DOHH2 (cell line): ENCODE measurements around the gene UBE2R2.
A peak's percentile ranks its signal among the peaks of the same experiment; 100 is the strongest.

ENCODE experiments used
- H3F3A ChIP-seq: fragments of 200-600 bp; sonication (generic), shearing (Covaris generic); 2 replicates; pipeline ENCODE4 v1.6.0; 2016; ENCODE audit warnings: antibody characterized with exemption, mild to moderate bottlenecking; ENCODE audit not compliant: control insufficient read depth, insufficient read depth
- H3K27ac ChIP-seq: fragments of 200-600 bp; sonication (generic); 2 replicates; pipeline ENCODE4 v1.5.1; 2014; ENCODE audit warnings: low read depth, mild to moderate bottlenecking, low read length, moderate library complexity
- H3K27me3 ChIP-seq: fragments of 200-600 bp; sonication (generic); 2 replicates; pipeline ENCODE4 v1.6.1; 2014; ENCODE audit warnings: mild to moderate bottlenecking, low read length, mixed read lengths; ENCODE audit not compliant: control insufficient read depth
- H3K36me3 ChIP-seq: fragments of 200-600 bp; sonication (generic); 2 replicates; pipeline ENCODE4 v1.6.1; 2014; ENCODE audit warnings: mild to moderate bottlenecking, low read length, moderate library complexity, mixed read lengths; ENCODE audit not compliant: control insufficient read depth
- H3K4me1 ChIP-seq: fragments of 200-600 bp; sonication (generic); 2 replicates; pipeline ENCODE4 v1.6.1; 2014; ENCODE audit warnings: mild to moderate bottlenecking, low read length, mixed read lengths; ENCODE audit not compliant: control insufficient read depth
- H3K4me2 ChIP-seq: fragments of 200-600 bp; sonication (generic); 2 replicates; pipeline ENCODE4 v1.6.0; 2014; ENCODE audit warnings: mild to moderate bottlenecking, low read length, moderate library complexity
- H3K4me3 ChIP-seq: fragments of 200-600 bp; sonication (generic); 2 replicates; pipeline ENCODE4 v1.5.1; 2014; ENCODE audit warnings: mild to moderate bottlenecking, low read length, mixed read lengths
- H3K79me2 ChIP-seq: fragments of 200-600 bp; sonication (generic); 2 replicates; pipeline ENCODE4 v1.6.1; 2014; ENCODE audit warnings: mild to moderate bottlenecking, low read length, mixed read lengths; ENCODE audit not compliant: control insufficient read depth
- H3K9me2 ChIP-seq: fragments of 200-600 bp; sonication (generic); replicated peaks from 2 replicates; pipeline ENCODE4 v1.6.1; 2014; ENCODE audit warnings: mild to moderate bottlenecking, low read length, mixed read lengths; ENCODE audit not compliant: control insufficient read depth
- H3K9me3 ChIP-seq: fragments of 200-600 bp; sonication (generic); 2 replicates; pipeline ENCODE4 v1.6.1; 2014; ENCODE audit warnings: antibody characterized with exemption, low read length, mixed read lengths; ENCODE audit not compliant: control insufficient read depth, insufficient read depth
- H4K20me1 ChIP-seq: fragments of 200-600 bp; sonication (generic); 2 replicates; pipeline ENCODE4 v1.6.0; 2014; ENCODE audit warnings: low read depth, mild to moderate bottlenecking, antibody characterized with exemption, low read length, moderate library complexity; ENCODE audit not compliant: control insufficient read depth, insufficient read depth
- CTCF ChIP-seq: fragments of 200-600 bp; sonication (generic); IDR thresholded peaks from one replicate; pipeline ENCODE4 v1.5.1; 2014; ENCODE audit warnings: antibody characterized with exemption, mild to moderate bottlenecking, low read depth, low read length; ENCODE audit not compliant: poor library complexity, severe bottlenecking
- EZH2phosphoT487 ChIP-seq: fragments of 200-600 bp; sonication (generic); IDR thresholded peaks from 2 replicates; pipeline ENCODE4 v1.6.1; 2017; ENCODE audit warnings: borderline replicate concordance, mild to moderate bottlenecking, antibody characterized with exemption, low read length, moderate library complexity, mixed read lengths

Gene UBE2R2

GRCh38 chr9:33917036-33917435, 100.1 kb downstream of the UBE2R2 start:
- Histone ChIP-seq H3K27ac (no peak overlapping the region), H4K20me1 (no peaks in the 10 kb centered on the region), H3K4me2 (no peak overlapping the region), H3K79me2 (peaks cover 21% of the 10 kb centered on the region), H3F3A (peaks cover 50% of the 10 kb centered on the region), H3K9me2 (no peaks in the 10 kb centered on the region), H3K4me3 (no peak overlapping the region), H3K9me3 (no peaks in the 10 kb centered on the region), H3K36me3 (peaks cover 93% of the 10 kb centered on the region), H3K4me1 (peaks cover 22% of the 10 kb centered on the region), H3K27me3 (no peaks in the 10 kb centered on the region)
- TF ChIP-seq CTCF (no peak), EZH2phosphoT487 (no peak)

GRCh38 chr9:33919276-33919897, 102.4 kb downstream of the UBE2R2 start:
- Histone ChIP-seq H3K9me3 (no peaks in the 10 kb centered on the region), H3K36me3 (peaks cover 95% of the 10 kb centered on the region), H3K4me1 (peaks cover 22% of the 10 kb centered on the region), H4K20me1 (no peaks in the 10 kb centered on the region), H3K4me2 (peak overlapping the region; percentile 18; the same call in 1 of the 2 replicates), H3K9me2 (no peaks in the 10 kb centered on the region), H3K79me2 (peaks cover 13% of the 10 kb centered on the region), H3K27ac (peak overlapping the region; percentile 67), H3F3A (peaks cover 44% of the 10 kb centered on the region), H3K4me3 (no peak overlapping the region), H3K27me3 (no peaks in the 10 kb centered on the region)
- TF ChIP-seq EZH2phosphoT487: no peak

- Histone ChIP-seq H3K27ac (no peak overlapping the region), H3K79me2 (peaks cover 4% of the 10 kb centered on the region; the same call in 1 of the 2 replicates), H3K9me3 (no peaks in the 10 kb centered on the region), H3K27me3 (no peaks in the 10 kb centered on the region), H3K9me2 (no peaks in the 10 kb centered on the region), H4K20me1 (no peaks in the 10 kb centered on the region), H3K4me2 (no peak overlapping the region), H3K36me3 (peaks cover 99% of the 10 kb centered on the region), H3K4me1 (peaks cover 29% of the 10 kb centered on the region), H3K4me3 (no peak overlapping the region), H3F3A (peaks cover 28% of the 10 kb centered on the region)
- peak; percentile 80 for TF ChIP-seq CTCF
- no peak for TF ChIP-seq EZH2phosphoT487
Observed at GRCh38 chr9:33921967-33922895, 105.3 kb downstream of the UBE2R2 start.
